HG03139 (cell line): ENCODE results near the gene PFKL.
"Not testable (repeated sequence)": the region's sequence is repeated elsewhere in the genome, so short reads cannot be mapped to it uniquely, and the experiment has no call there.

ENCODE experiments used
- ATAC-seq: cut with Tn5 transposase; IDR thresholded peaks from one replicate; pipeline ENCODE4 v1.9.1; 2021; ENCODE audit not compliant: unreplicated experiment

Gene PFKL

GRCh38 chr21:44293551-44294231 is 6.2 kb upstream of the PFKL start:
- ATAC-seq = no peak

- ATAC-seq = no peak
Observed at GRCh38 chr21:44294391-44295162, 5.3 kb upstream of the PFKL start.

- no peak for ATAC-seq
Observed at GRCh38 chr21:44295163-44295573, 4.7 kb upstream of the PFKL start.

- no peak for ATAC-seq
Observed at GRCh38 chr21:44295646-44296045, 4.2 kb upstream of the PFKL start.

GRCh38 chr21:44296103-44296519 is 3.7 kb upstream of the PFKL start:
- no peak for ATAC-seq

GRCh38 chr21:44296916-44297315 is 2.9 kb upstream of the PFKL start:
- no peak for ATAC-seq

GRCh38 chr21:44297525-44298290 is 2.1 kb upstream of the PFKL start:
- ATAC-seq = no peak

- no peak for ATAC-seq
Observed at GRCh38 chr21:44298301-44298700, 1.6 kb upstream of the PFKL start.

GRCh38 chr21:44299085-44299457 is 782 bp upstream of the PFKL start:
- ATAC-seq = no peak

- peak; percentile 17 for ATAC-seq
Observed at GRCh38 chr21:44300262-44300959, 558 bp downstream of the PFKL start.

GRCh38 chr21:44301141-44301540 is 1.3 kb downstream of the PFKL start:
- no peak for ATAC-seq

GRCh38 chr21:44301961-44302406 is 2.1 kb downstream of the PFKL start:
- ATAC-seq = no peak

- not testable (repeated sequence) for ATAC-seq
Observed at GRCh38 chr21:44302573-44303401, 2.9 kb downstream of the PFKL start.

GRCh38 chr21:44303490-44303981 is 3.7 kb downstream of the PFKL start:
- ATAC-seq = no peak

GRCh38 chr21:44304011-44304616 is 4.3 kb downstream of the PFKL start:
- no peak for ATAC-seq

GRCh38 chr21:44304877-44305293 is 5.0 kb downstream of the PFKL start:
- ATAC-seq = no peak

- no peak for ATAC-seq
Observed at GRCh38 chr21:44305691-44306090, 5.8 kb downstream of the PFKL start.

- no peak for ATAC-seq
Observed at GRCh38 chr21:44306936-44307704, 7.3 kb downstream of the PFKL start.
